Prostate gland (tissue), 2 donors: ENCODE results near the gene LRRC8A.

Experiments used
- POLR2A ChIP-seq: fragments of 450-650 bp; IDR thresholded peaks from one replicate; pipeline ENCODE4 v1.6.1; 2016; ENCODE audit warnings: antibody characterized with exemption, mild to moderate bottlenecking
- TF ChIP-seq, protein P1 (sequence below), 4 experiments: fragments of 200-600 bp in 2 of 4; fragments of 450-650 bp in 2 of 4; sonication (generic) in 2 of 4; IDR thresholded peaks; 1 replicate in 3 of 4; 2 replicates in 1 of 4; pipeline ENCODE4 v1.5.1; 2016 to 2019; ENCODE audit warnings: antibody characterized with exemption in 4 of 4, mild to moderate bottlenecking in 2 of 4, moderate library complexity in 2 of 4

DNA sequence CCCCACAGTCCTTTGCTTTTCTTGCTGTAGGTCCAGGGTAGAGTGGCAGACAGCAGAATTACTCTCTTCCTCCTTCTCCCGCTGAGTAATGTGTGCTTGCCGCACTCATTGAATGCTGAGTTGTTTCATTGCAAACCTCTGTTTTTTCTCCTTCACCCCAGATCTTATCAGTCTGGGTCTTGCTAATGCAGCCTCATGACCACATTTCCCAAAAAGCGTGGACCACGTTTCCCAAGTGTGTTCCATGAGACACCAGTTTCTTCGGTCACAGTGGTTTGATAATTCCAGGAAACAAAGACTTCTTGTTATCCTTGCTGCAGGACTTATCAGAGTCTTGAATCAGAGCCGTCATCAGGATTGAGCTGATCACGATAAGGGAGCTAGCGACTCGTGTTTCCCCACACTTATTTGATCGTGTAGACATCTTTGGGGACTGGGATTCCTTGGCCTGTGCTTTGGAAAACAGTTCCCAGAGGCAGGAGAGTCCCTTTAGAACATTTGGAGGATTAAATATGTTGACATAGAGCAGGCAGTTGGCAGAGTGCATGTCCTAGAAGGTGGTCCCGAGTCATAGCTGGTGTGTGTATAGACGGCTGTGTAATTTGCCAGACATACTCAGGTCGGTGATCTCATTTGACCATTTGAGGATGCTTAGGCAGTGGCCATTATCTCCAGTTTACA, 4.4 kb downstream of the LRRC8A start:
- TF ChIP-seq, protein P1, sequence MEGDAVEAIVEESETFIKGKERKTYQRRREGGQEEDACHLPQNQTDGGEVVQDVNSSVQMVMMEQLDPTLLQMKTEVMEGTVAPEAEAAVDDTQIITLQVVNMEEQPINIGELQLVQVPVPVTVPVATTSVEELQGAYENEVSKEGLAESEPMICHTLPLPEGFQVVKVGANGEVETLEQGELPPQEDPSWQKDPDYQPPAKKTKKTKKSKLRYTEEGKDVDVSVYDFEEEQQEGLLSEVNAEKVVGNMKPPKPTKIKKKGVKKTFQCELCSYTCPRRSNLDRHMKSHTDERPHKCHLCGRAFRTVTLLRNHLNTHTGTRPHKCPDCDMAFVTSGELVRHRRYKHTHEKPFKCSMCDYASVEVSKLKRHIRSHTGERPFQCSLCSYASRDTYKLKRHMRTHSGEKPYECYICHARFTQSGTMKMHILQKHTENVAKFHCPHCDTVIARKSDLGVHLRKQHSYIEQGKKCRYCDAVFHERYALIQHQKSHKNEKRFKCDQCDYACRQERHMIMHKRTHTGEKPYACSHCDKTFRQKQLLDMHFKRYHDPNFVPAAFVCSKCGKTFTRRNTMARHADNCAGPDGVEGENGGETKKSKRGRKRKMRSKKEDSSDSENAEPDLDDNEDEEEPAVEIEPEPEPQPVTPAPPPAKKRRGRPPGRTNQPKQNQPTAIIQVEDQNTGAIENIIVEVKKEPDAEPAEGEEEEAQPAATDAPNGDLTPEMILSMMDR (IDR thresholded peaks at IDR 0.05), result no peak
- TF ChIP-seq POLR2A, result no peak
